SU-DHL-6 (cell line): ENCODE data around the gene TRIM17.

ENCODE experiments used
- H2AFZ ChIP-seq: fragments of 200-600 bp; sonication (generic); 2 replicates; pipeline ENCODE4 v1.6.1; 2014; ENCODE audit warnings: low read depth, mild to moderate bottlenecking, moderate library complexity, mixed read lengths, antibody characterized with exemption, low read length; ENCODE audit not compliant: severe bottlenecking
- H3F3A ChIP-seq: fragments of 200-600 bp; shearing (Covaris generic); 2 replicates; pipeline ENCODE4 v1.6.0; 2016; ENCODE audit warnings: antibody characterized with exemption, mild to moderate bottlenecking; ENCODE audit not compliant: insufficient read depth
- H3K27ac ChIP-seq: fragments of 200-600 bp; sonication (generic); 2 replicates; pipeline ENCODE4 v1.5.1; 2016; ENCODE audit warnings: low read depth, mild to moderate bottlenecking, low read length, moderate library complexity, mixed read lengths
- H3K27me3 ChIP-seq: fragments of 200-600 bp; sonication (generic), shearing (Covaris generic); 2 replicates; pipeline ENCODE4 v1.6.0; 2014; ENCODE audit warnings: mild to moderate bottlenecking, low read length
- H3K36me3 ChIP-seq: fragments of 200-600 bp; sonication (generic); 2 replicates; pipeline ENCODE4 v1.6.1; 2014; ENCODE audit warnings: mild to moderate bottlenecking, low read length, mixed read lengths
- H3K4me2 ChIP-seq: fragments of 300-600, 200-600 bp; shearing (Covaris generic), sonication (generic); 2 replicates; pipeline ENCODE4 v1.6.0; 2014; ENCODE audit warnings: low read length, low read depth, mild to moderate bottlenecking; ENCODE audit not compliant: poor library complexity, severe bottlenecking
- H3K4me3 ChIP-seq: fragments of 200-600 bp; sonication (generic); 2 replicates; pipeline ENCODE4 v1.5.1; 2014; ENCODE audit warnings: antibody characterized with exemption, low read length, mild to moderate bottlenecking, mixed read lengths; ENCODE audit not compliant: insufficient read depth, poor library complexity, severe bottlenecking
- H3K79me2 ChIP-seq: fragments of 200-600 bp; sonication (generic); 2 replicates; pipeline ENCODE4 v1.6.1; 2014; ENCODE audit warnings: mild to moderate bottlenecking, low read length, moderate library complexity; ENCODE audit not compliant: insufficient read depth
- H3K9ac ChIP-seq: fragments of 200-600 bp; sonication (generic); 2 replicates; pipeline ENCODE4 v1.7.0; 2014; ENCODE audit warnings: mild to moderate bottlenecking, low read length
- H3K9me2 ChIP-seq: fragments of 200-600 bp; sonication (generic); replicated peaks from 2 replicates; pipeline ENCODE4 v1.6.1; 2014; ENCODE audit warnings: low read length; ENCODE audit not compliant: insufficient read depth
- H3K9me3 ChIP-seq: fragments of 200-600 bp; sonication (generic); 2 replicates; pipeline ENCODE4 v1.6.1; 2014; ENCODE audit warnings: low read length, mixed read lengths; ENCODE audit not compliant: insufficient read depth
- H4K20me1 ChIP-seq: fragments of 200-600 bp; sonication (generic); 2 replicates; pipeline ENCODE4 v1.6.1; 2014; ENCODE audit warnings: low read depth, mild to moderate bottlenecking, antibody characterized with exemption, low read length, moderate library complexity, mixed read lengths
- EZH2phosphoT487 ChIP-seq: fragments of 200-600 bp; sonication (generic), shearing (Covaris generic); conservative IDR thresholded peaks from 2 replicates; pipeline ENCODE4 v1.6.1; 2018; ENCODE audit warnings: mild to moderate bottlenecking, antibody characterized with exemption, low read length, moderate library complexity, mixed read lengths
- TF ChIP-seq, protein P1 (sequence below): fragments of 200-600 bp; sonication (generic); IDR thresholded peaks from one replicate; pipeline ENCODE4 v1.5.1; 2017; ENCODE audit warnings: antibody characterized with exemption, mild to moderate bottlenecking, low read length, moderate library complexity; ENCODE audit not compliant: insufficient read depth, poor library complexity, severe bottlenecking

Gene TRIM17

DNA sequence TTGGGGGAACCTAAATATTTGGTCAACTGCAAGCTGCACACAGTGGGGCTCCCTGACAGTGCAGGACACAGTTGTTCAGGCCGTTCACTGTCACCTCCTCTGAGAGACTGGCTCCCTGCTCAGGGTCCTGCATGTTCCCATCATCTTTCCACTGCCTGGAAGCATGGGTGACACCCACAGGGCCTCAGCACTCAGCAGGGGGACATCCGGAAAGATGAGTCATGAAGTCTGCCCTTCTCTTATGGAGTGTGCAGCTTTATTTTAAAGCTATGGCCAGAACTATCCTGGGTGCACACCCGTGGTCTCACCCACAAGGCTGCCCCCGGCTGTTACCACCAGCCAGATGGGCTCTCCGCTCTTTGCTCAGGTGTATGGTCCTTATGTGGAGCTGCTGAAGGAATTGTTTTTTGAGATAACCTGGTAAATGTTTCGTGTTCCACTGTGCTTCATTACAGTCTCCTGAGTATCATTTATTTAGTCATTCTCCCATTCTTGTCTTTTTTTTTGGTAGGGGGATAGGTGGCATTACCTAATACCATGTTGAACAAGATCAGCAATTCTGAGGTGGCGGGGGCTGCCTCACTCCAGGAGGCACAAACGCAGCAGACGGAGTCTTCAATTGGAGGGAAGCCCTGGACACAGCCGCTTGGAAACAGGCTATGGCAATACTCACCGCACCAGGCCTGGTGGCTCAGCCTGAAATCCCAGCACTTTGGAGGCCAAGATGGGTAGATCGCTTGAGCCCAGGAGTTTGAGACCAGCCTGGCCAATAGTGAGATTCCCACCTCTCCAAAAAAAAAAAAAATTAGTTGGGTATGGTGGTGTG, 24.3 kb downstream of the TRIM17 start:
- Histone ChIP-seq H3K27me3 (no peaks in the 10 kb centered on the region), H3K9me2 (no peaks in the 10 kb centered on the region), H3K36me3 (no peaks in the 10 kb centered on the region), H3F3A (no peaks in the 10 kb centered on the region), H3K27ac (no peak overlapping the region), H3K4me3 (no peak overlapping the region), H3K4me2 (no peak overlapping the region), H3K79me2 (no peaks in the 10 kb centered on the region), H3K9ac (no peak overlapping the region), H3K9me3 (no peaks in the 10 kb centered on the region), H4K20me1 (no peaks in the 10 kb centered on the region), H2AFZ (no peak overlapping the region)
- TF ChIP-seq, protein P1, sequence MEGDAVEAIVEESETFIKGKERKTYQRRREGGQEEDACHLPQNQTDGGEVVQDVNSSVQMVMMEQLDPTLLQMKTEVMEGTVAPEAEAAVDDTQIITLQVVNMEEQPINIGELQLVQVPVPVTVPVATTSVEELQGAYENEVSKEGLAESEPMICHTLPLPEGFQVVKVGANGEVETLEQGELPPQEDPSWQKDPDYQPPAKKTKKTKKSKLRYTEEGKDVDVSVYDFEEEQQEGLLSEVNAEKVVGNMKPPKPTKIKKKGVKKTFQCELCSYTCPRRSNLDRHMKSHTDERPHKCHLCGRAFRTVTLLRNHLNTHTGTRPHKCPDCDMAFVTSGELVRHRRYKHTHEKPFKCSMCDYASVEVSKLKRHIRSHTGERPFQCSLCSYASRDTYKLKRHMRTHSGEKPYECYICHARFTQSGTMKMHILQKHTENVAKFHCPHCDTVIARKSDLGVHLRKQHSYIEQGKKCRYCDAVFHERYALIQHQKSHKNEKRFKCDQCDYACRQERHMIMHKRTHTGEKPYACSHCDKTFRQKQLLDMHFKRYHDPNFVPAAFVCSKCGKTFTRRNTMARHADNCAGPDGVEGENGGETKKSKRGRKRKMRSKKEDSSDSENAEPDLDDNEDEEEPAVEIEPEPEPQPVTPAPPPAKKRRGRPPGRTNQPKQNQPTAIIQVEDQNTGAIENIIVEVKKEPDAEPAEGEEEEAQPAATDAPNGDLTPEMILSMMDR = no peak
- TF ChIP-seq EZH2phosphoT487 = no peak

DNA sequence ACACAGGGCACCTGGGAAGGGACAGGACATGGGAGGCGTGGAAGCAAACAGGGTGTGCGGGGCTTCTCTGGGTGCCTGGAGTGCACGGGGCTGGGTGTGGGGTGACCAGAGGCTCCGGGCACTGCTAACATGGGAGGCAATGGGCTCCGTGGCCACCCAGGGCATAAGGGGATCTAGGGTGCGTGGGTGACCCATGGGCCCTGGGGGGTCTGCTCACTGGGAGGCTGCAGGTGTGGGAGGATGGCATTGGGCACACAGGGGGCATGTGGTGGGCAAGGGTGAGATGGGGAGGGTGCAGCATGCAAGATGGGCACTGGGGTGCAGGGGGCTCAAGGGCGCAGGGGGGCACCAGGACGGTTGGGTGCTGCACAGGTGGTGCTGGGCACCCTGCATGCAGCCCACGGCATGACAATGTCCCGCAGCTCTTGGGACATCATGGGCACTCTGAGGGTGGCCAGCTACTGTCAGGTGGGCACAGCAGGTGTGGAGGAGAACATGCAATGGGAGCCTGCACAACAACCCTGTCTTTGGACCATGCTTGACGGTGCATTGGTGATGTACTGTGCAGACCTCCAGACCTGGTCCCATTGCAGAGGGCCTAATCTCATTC, 25.1 kb downstream of the TRIM17 start:
- no peaks in the 10 kb centered on the region for H3K9me3 ChIP-seq
- no peaks in the 10 kb centered on the region for H3K36me3 ChIP-seq
- no peaks in the 10 kb centered on the region for H3F3A ChIP-seq
- H3K79me2 ChIP-seq = no peaks in the 10 kb centered on the region
- TF ChIP-seq EZH2phosphoT487 = no peak
- TF ChIP-seq, protein P1 = no peak
- no peak overlapping the region for H3K4me2 ChIP-seq
- no peak overlapping the region for H3K27ac ChIP-seq
- H3K9me2 ChIP-seq = no peaks in the 10 kb centered on the region
- no peak overlapping the region for H2AFZ ChIP-seq
- no peaks in the 10 kb centered on the region for H4K20me1 ChIP-seq
- no peaks in the 10 kb centered on the region for H3K27me3 ChIP-seq
- no peak overlapping the region for H3K9ac ChIP-seq
- H3K4me3 ChIP-seq = no peak overlapping the region

DNA sequence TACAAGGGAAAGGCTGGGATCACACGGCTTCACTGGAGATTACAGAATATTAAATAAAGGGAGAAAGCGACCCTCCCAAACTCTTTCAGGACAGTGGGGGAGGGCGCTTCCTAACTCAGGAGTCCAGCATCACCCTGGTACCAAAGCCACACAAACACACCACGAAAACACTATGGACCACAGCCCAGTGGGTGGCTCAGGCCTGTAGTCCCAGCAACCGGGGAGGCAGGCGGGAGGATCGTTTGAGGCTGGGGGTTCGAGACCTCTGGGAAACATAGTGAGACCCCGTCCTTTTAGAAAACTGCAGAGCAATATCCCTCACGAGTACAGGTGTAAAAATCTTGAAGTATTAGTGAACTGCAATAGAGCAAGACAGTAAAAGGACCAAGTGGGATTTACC, 26.0 kb downstream of the TRIM17 start:
- H3K9me2 ChIP-seq = no peaks in the 10 kb centered on the region
- no peak overlapping the region for H3K27ac ChIP-seq
- no peaks in the 10 kb centered on the region for H3K36me3 ChIP-seq
- no peak overlapping the region for H3K4me3 ChIP-seq
- H2AFZ ChIP-seq = no peak overlapping the region
- H3F3A ChIP-seq = no peaks in the 10 kb centered on the region
- H3K79me2 ChIP-seq = no peaks in the 10 kb centered on the region
- no peak overlapping the region for H3K4me2 ChIP-seq
- no peaks in the 10 kb centered on the region for H3K9me3 ChIP-seq
- H4K20me1 ChIP-seq = no peaks in the 10 kb centered on the region
- H3K9ac ChIP-seq = no peak overlapping the region
- no peaks in the 10 kb centered on the region for H3K27me3 ChIP-seq
- TF ChIP-seq, protein P1 = no peak
- TF ChIP-seq EZH2phosphoT487 = no peak
